HepG2 (cell line): ENCODE results near the gene GRAMD1B.

ENCODE experiments used
- AHR ChIP-seq: IDR thresholded peaks from 2 replicates; pipeline ENCODE4 v1.6.1; 2018; ENCODE audit warnings: missing genetic modification reagents, missing compliant biosample characterization
- CTCF ChIP-seq: sonication (generic); formaldehyde crosslinking; IDR thresholded peaks from 2 replicates; pipeline ENCODE4 v1.5.0; 2020; ENCODE audit warnings: mild to moderate bottlenecking, missing genetic modification reagents, moderate library complexity
- EZH2 ChIP-seq: conservative IDR thresholded peaks from 2 replicates; pipeline ENCODE4 v1.6.1; 2012; ENCODE audit warnings: mild to moderate bottlenecking, low read depth, low read length, moderate library complexity
- FOXA1 ChIP-seq, 2 experiments: fragments of 450-650 bp in 1 of 2; sonication (generic) in 1 of 2; formaldehyde crosslinking in 1 of 2; IDR thresholded peaks; 2 replicates each; pipeline versions ENCODE4 v1.4.0 to v1.6.1; 2016 to 2020; ENCODE audit warnings: missing genetic modification reagents in 1 of 2
- ISX ChIP-seq: sonication (generic); formaldehyde crosslinking; conservative IDR thresholded peaks from 2 replicates; pipeline ENCODE4 v1.5.0; 2020; ENCODE audit warnings: missing genetic modification reagents
- POLR2A ChIP-seq, 2 experiments: IDR thresholded peaks; 2 replicates each; pipeline ENCODE4 v1.6.1; 2011; ENCODE audit warnings: low read depth in 2 of 2, low read length in 2 of 2, mild to moderate bottlenecking in 1 of 2, moderate library complexity in 1 of 2; ENCODE audit not compliant: insufficient read depth in 1 of 2
- SP1 ChIP-seq, 2 experiments: fragments of 450-650 bp in 1 of 2; sonication (generic) in 1 of 2; formaldehyde crosslinking in 1 of 2; IDR thresholded peaks; 2 replicates each; pipeline versions ENCODE4 v1.4.0 to v1.6.1; 2016 to 2020; ENCODE audit warnings: missing genetic modification reagents in 1 of 2
- ZSCAN22 ChIP-seq: sonication (generic); formaldehyde crosslinking; IDR thresholded peaks from 2 replicates; pipeline ENCODE4 v1.4.0; 2020; ENCODE audit warnings: mild to moderate bottlenecking, missing genetic modification reagents
- TF ChIP-seq, protein P1 (sequence below): sonication (generic); formaldehyde crosslinking; IDR thresholded peaks from 2 replicates; pipeline ENCODE4 v1.4.0; 2020; ENCODE audit warnings: missing genetic modification reagents

GRCh38 chr11:123517559-123518364 lies 87.7 kb downstream of the GRAMD1B start:
- TF ChIP-seq EZH2 (no peak), FOXA1 (IDR thresholded peaks at IDR 0.05) (no peak), FOXA1 (CRISPR knock-in tag; IDR thresholded peaks at IDR 0.05) (no peak), CTCF (no peak), POLR2A (IDR thresholded peaks at IDR 0.05; ENCODE audit: insufficient read depth in 1 of 2, low read depth in 2 of 2, low read length in 2 of 2) (no peak), ZSCAN22 (CRISPR knock-in tag) (no peak), ISX (CRISPR knock-in tag) (no peak), SP1 (IDR thresholded peaks at IDR 0.05) (no peak), SP1 (CRISPR knock-in tag; IDR thresholded peaks at IDR 0.05) (no peak), AHR (CRISPR knock-in tag) (no peak)
- TF ChIP-seq, protein P1, sequence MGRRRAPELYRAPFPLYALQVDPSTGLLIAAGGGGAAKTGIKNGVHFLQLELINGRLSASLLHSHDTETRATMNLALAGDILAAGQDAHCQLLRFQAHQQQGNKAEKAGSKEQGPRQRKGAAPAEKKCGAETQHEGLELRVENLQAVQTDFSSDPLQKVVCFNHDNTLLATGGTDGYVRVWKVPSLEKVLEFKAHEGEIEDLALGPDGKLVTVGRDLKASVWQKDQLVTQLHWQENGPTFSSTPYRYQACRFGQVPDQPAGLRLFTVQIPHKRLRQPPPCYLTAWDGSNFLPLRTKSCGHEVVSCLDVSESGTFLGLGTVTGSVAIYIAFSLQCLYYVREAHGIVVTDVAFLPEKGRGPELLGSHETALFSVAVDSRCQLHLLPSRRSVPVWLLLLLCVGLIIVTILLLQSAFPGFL (CRISPR knock-in tag), result no peak
